ENCODE data around the gene GABRG3.

GABRG3 gene

GRCh38 chr15:27382361-27383025 lies 411.5 kb downstream of the GABRG3 start:
- no peak for TF ChIP-seq CTCF (IDR thresholded peaks at IDR 0.05; ENCODE audit: low read depth, low read length)
- no peak for DNase-seq (ENCODE audit: extremely low read depth, low read depth)

- no peak for DNase-seq (ENCODE audit: extremely low read depth, low read depth)
- TF ChIP-seq CTCF (IDR thresholded peaks at IDR 0.05; ENCODE audit: low read depth, low read length), result no peak
Measured at GRCh38 chr15:27383726-27384125, 412.7 kb downstream of the GABRG3 start.

- no peak for TF ChIP-seq CTCF (IDR thresholded peaks at IDR 0.05; ENCODE audit: low read depth, low read length)
Measured at GRCh38 chr15:27392163-27392562, 421.2 kb downstream of the GABRG3 start.

GRCh38 chr15:27396521-27396920 lies 425.5 kb downstream of the GABRG3 start:
- no peak for TF ChIP-seq CTCF (IDR thresholded peaks at IDR 0.05; ENCODE audit: low read depth, low read length)
- DNase-seq (ENCODE audit: extremely low read depth, low read depth), result no peak

More at GRCh38 chr15:27392163-27392562, 421.2 kb downstream of the GABRG3 start:
- no peak for DNase-seq (ENCODE audit: extremely low read depth, low read depth)

- TF ChIP-seq CTCF (IDR thresholded peaks at IDR 0.05; ENCODE audit: low read depth, low read length), result no peak
- no peak for DNase-seq (ENCODE audit: extremely low read depth, low read depth)
Measured at GRCh38 chr15:27396996-27397395, 426.0 kb downstream of the GABRG3 start.

- TF ChIP-seq CTCF (IDR thresholded peaks at IDR 0.05; ENCODE audit: low read depth, low read length), result no peak
- DNase-seq (ENCODE audit: extremely low read depth, low read depth), result no peak
Measured at GRCh38 chr15:27398631-27399161, 427.7 kb downstream of the GABRG3 start.

GRCh38 chr15:27399241-27399640 lies 428.3 kb downstream of the GABRG3 start:
- TF ChIP-seq CTCF (IDR thresholded peaks at IDR 0.05; ENCODE audit: low read depth, low read length), result no peak
- DNase-seq (ENCODE audit: extremely low read depth, low read depth), result no peak

All from AG09319 (cell line).